Measurements from ENCODE around the gene DCAF6. TPM values are rescaled to one million over a fixed set of nuclear protein-coding genes. Genes with fewer than 3 reads are reported as not detected.

The DCAF6 gene
- total and polyA plus RNA-seq, 4 donors = 33.5 to 105 (median 71.1) TPM

DNA sequence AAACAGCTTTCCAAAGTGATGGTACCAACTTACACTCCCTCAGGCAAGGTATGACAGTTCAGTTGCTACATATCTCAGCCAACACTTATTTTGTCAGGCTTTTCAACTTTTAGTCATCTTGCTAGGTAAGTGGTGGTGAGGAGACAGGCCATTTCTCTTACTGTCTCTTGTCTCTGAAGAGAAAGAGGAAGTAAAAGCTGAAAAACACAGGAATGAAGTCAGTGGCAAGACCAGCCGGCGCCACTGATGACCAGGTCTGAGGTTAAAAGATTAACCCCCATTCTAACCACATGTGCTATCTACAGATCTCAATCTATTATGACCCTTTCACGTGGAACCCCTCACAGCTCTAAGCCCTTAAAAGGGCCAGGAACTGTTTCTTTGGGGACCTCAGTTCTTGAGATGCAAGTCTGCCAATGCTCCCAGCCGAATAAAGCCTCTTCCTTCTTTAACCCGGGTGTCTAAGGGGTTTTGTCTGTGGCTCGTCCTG lies 26.7 kb upstream of the DCAF6 start:
- DNase-seq (ENCODE audit: low spot score) = no peak
- no peaks in the 10 kb centered on the region for H3K36me3 ChIP-seq (ENCODE audit: control insufficient read depth in 4 of 4, insufficient read depth in 3 of 4, low read depth in 1 of 4, low read length in 3 of 4)

DNA sequence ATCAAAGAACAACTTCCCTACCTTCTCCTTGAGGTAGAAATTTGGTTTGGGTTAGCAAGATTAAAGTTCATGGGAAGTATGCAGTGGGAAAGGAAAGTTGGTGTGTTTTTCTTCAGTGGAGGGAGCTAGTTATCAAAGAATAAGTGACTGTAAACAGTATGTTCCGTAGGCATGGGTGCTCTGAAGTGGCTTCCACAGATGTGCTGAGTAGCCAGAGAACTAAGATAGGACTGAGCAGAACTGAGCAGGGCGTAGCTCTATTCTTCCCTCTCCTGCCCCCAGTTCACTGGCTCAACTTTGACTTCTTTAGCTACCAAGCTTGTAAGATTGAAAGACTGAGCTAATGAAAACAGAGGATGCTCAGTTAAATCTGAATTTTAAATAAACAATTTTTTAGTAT lies 26.0 kb upstream of the DCAF6 start:
- peaks cover 0 to 31% (median 19%) of the 10 kb centered on the region in 4 donors for H3K4me1 ChIP-seq (ENCODE audit: control insufficient read depth in 4 of 4, insufficient read depth in 4 of 4, low read length in 3 of 4)
- H3K27me3 ChIP-seq (ENCODE audit: control insufficient read depth in 4 of 4, insufficient read depth in 4 of 4, low read length in 3 of 4) = no peaks in the 10 kb centered on the region
- 55% methylated on average over 2 of the region's 2 CpGs for WGBS
- no peaks in the 10 kb centered on the region for H3K9me3 ChIP-seq (ENCODE audit: control insufficient read depth in 4 of 4, low read length in 3 of 4)
- H3K36me3 ChIP-seq (ENCODE audit: control insufficient read depth in 4 of 4, insufficient read depth in 3 of 4, low read depth in 1 of 4, low read length in 3 of 4) = no peaks in the 10 kb centered on the region
- DNase-seq (ENCODE audit: low spot score) = no peak
- no peak for TF ChIP-seq EGR1 (IDR thresholded peaks at IDR 0.05; ENCODE audit: low read depth in 2 of 2)
- peak in 1 of 2 donors; percentile 12 for TF ChIP-seq RAD21 (IDR thresholded peaks at IDR 0.05)
- no peak overlapping the region for H3K9ac ChIP-seq (ENCODE audit: low read depth in 1 of 2, low read length in 2 of 2)
- H3K27ac ChIP-seq (ENCODE audit: low read depth in 1 of 2, low read length in 2 of 2) = peak overlapping the region in 1 of 2 donors; percentile 14
- H3K4me3 ChIP-seq (ENCODE audit: low read depth in 1 of 3, low read length in 3 of 3) = no peak overlapping the region

More for the DNA sequence above, 26.7 kb upstream of the DCAF6 start:
- WGBS = 90% methylated on average over 6 of the region's 6 CpGs
- no peaks in the 10 kb centered on the region for H3K27me3 ChIP-seq (ENCODE audit: control insufficient read depth in 4 of 4, insufficient read depth in 4 of 4, low read length in 3 of 4)
- no peaks in the 10 kb centered on the region for H3K9me3 ChIP-seq (ENCODE audit: control insufficient read depth in 4 of 4, low read length in 3 of 4)
- peaks cover 1 to 30% (median 17%) of the 10 kb centered on the region in 4 donors for H3K4me1 ChIP-seq (ENCODE audit: control insufficient read depth in 4 of 4, insufficient read depth in 4 of 4, low read length in 3 of 4)
- no peak overlapping the region for H3K4me3 ChIP-seq (ENCODE audit: low read depth in 1 of 3, low read length in 3 of 3)
- no peak overlapping the region for H3K27ac ChIP-seq (ENCODE audit: low read depth in 1 of 2, low read length in 2 of 2)
- TF ChIP-seq NR2F2 (IDR thresholded peaks at IDR 0.05) (no peak), RXRA (IDR thresholded peaks at IDR 0.05) (no peak), RAD21 (IDR thresholded peaks at IDR 0.05) (no peak), FOXA1 (IDR thresholded peaks at IDR 0.05) (no peak), YY1 (IDR thresholded peaks at IDR 0.05) (no peak)
- TF ChIP-seq, protein P1, sequence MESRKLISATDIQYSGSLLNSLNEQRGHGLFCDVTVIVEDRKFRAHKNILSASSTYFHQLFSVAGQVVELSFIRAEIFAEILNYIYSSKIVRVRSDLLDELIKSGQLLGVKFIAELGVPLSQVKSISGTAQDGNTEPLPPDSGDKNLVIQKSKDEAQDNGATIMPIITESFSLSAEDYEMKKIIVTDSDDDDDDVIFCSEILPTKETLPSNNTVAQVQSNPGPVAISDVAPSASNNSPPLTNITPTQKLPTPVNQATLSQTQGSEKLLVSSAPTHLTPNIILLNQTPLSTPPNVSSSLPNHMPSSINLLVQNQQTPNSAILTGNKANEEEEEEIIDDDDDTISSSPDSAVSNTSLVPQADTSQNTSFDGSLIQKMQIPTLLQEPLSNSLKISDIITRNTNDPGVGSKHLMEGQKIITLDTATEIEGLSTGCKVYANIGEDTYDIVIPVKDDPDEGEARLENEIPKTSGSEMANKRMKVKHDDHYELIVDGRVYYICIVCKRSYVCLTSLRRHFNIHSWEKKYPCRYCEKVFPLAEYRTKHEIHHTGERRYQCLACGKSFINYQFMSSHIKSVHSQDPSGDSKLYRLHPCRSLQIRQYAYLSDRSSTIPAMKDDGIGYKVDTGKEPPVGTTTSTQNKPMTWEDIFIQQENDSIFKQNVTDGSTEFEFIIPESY (IDR thresholded peaks at IDR 0.05) = no peak
- TF ChIP-seq, protein P2, sequence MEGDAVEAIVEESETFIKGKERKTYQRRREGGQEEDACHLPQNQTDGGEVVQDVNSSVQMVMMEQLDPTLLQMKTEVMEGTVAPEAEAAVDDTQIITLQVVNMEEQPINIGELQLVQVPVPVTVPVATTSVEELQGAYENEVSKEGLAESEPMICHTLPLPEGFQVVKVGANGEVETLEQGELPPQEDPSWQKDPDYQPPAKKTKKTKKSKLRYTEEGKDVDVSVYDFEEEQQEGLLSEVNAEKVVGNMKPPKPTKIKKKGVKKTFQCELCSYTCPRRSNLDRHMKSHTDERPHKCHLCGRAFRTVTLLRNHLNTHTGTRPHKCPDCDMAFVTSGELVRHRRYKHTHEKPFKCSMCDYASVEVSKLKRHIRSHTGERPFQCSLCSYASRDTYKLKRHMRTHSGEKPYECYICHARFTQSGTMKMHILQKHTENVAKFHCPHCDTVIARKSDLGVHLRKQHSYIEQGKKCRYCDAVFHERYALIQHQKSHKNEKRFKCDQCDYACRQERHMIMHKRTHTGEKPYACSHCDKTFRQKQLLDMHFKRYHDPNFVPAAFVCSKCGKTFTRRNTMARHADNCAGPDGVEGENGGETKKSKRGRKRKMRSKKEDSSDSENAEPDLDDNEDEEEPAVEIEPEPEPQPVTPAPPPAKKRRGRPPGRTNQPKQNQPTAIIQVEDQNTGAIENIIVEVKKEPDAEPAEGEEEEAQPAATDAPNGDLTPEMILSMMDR (IDR thresholded peaks at IDR 0.05; ENCODE audit: low read depth, low read length, missing input control) = no peak
- no peak overlapping the region for H3K9ac ChIP-seq (ENCODE audit: low read depth in 1 of 2, low read length in 2 of 2)

- Histone ChIP-seq H3K9ac (ENCODE audit: low read depth in 1 of 2, low read length in 2 of 2) (peak overlapping the region; percentile 1 to 85), H3K27me3 (ENCODE audit: control insufficient read depth in 4 of 4, insufficient read depth in 4 of 4, low read length in 3 of 4) (no peaks in the 10 kb centered on the region), H3K4me1 (ENCODE audit: control insufficient read depth in 4 of 4, insufficient read depth in 4 of 4, low read length in 3 of 4) (peaks cover 4 to 32% (median 25%) of the 10 kb centered on the region in 4 donors), H3K9me3 (ENCODE audit: control insufficient read depth in 4 of 4, low read length in 3 of 4) (no peaks in the 10 kb centered on the region), H3K4me3 (ENCODE audit: low read depth in 1 of 3, low read length in 3 of 3) (peak overlapping the region in 2 of 3 donors; percentile 24 to 91), H3K36me3 (ENCODE audit: control insufficient read depth in 4 of 4, insufficient read depth in 3 of 4, low read depth in 1 of 4, low read length in 3 of 4) (peaks cover 0 to under 1% (median 0%) of the 10 kb centered on the region in 4 donors), H3K27ac (ENCODE audit: low read depth in 1 of 2, low read length in 2 of 2) (peak overlapping the region; percentile 38 to 91)
- no peak for TF ChIP-seq JUND (IDR thresholded peaks at IDR 0.05)
- TF ChIP-seq RXRA (IDR thresholded peaks at IDR 0.05) = peak in 1 of 2 donors; percentile 17
- TF ChIP-seq, protein P1 (IDR thresholded peaks at IDR 0.05) = no peak
- TF ChIP-seq TAF1 (conservative IDR thresholded peaks at IDR 0.05) = no peak
- no peak for TF ChIP-seq EGR1 (IDR thresholded peaks at IDR 0.05; ENCODE audit: low read depth in 2 of 2)
- TF ChIP-seq RAD21 (IDR thresholded peaks at IDR 0.05) = no peak
- TF ChIP-seq, protein P3, sequence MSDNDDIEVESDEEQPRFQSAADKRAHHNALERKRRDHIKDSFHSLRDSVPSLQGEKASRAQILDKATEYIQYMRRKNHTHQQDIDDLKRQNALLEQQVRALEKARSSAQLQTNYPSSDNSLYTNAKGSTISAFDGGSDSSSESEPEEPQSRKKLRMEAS (IDR thresholded peaks at IDR 0.05) = no peak
- peak; percentile 4 to 13 for TF ChIP-seq HNF4A (conservative IDR thresholded peaks at IDR 0.05)
- no peak for TF ChIP-seq FOXA1 (IDR thresholded peaks at IDR 0.05)
- TF ChIP-seq, protein P2 (IDR thresholded peaks at IDR 0.05; ENCODE audit: low read depth, low read length, missing input control) = no peak
- 24% methylated on average over 8 of the region's 8 CpGs for WGBS
- DNase-seq (ENCODE audit: low spot score) = no peak
These were observed 25.1 kb upstream of the DCAF6 start for GRCh38 chr1:167911413-167911812.
